Suprapubic skin (tissue), 3 donors: Measurements from ENCODE around the gene SEC14L1.

ENCODE experiments used
- CTCF ChIP-seq, 2 donors: fragments of 200-600 bp in 1 of 2; fragments of 450-650 bp in 1 of 2; sonication (generic) in 1 of 2; IDR thresholded peaks; one replicate each; pipeline ENCODE4 v1.5.1; 2016 to 2019; ENCODE audit warnings: antibody characterized with exemption in 2 of 2, mild to moderate bottlenecking in 1 of 2, moderate library complexity in 1 of 2
- POLR2A ChIP-seq, 2 donors: fragments of 450-650 bp; IDR thresholded peaks; one replicate each; pipeline ENCODE4 v1.6.1; 2017; ENCODE audit warnings: antibody characterized with exemption in 2 of 2, mild to moderate bottlenecking in 2 of 2, moderate library complexity in 2 of 2

- no peak for TF ChIP-seq CTCF (IDR thresholded peaks at IDR 0.05)
- no peak for TF ChIP-seq POLR2A (IDR thresholded peaks at IDR 0.05)
Measured at GRCh38 chr17:77204536-77204935, 63.8 kb downstream of the SEC14L1 start.
